ENCODE measurements around the gene CITED1. TPM values are rescaled to one million over a fixed set of nuclear protein-coding genes. Genes with fewer than 3 reads are reported as not detected.

Gene CITED1
- total and polyA plus RNA-seq, 2 donors (not counting 3 experiments of a cell fraction or from before 2014, with no cell fraction given) = not detected

- FAIRE-seq = no peak
- H3K79me2 ChIP-seq (ENCODE audit: control insufficient read depth, insufficient read depth, low read length) = no peaks in the 10 kb centered on the region
- CTCF ChIA-PET = interaction anchor here (1.2 kb wide), 1 partner anchor 51 kb away, joined by 3 read pairs; no protein-coding TSS in a partner anchor
- no peak for DNase-seq (ENCODE audit: low read depth, low spot score)
- peaks cover 10 to 11% of the 10 kb centered on the region in 2 experiments for H3K27me3 ChIP-seq (ENCODE audit: control insufficient read depth in 2 of 2, insufficient read depth in 2 of 2, low read length in 2 of 2)
- dilution Hi-C loops (cut with MboI; ENCODE audit: extremely low pct_ligation_motif_present, low sequenced_read_pairs) (no loop called here), intact Hi-C loops (cut with micrococcal nuclease) (no loop called here)
- no peaks in the 10 kb centered on the region for H3K36me3 ChIP-seq (ENCODE audit: control insufficient read depth in 2 of 2, extremely low read depth in 1 of 2, insufficient read depth in 2 of 2, low read length in 2 of 2)
- no peak overlapping the region for H3K9ac ChIP-seq (replicated peaks; ENCODE audit: extremely low read depth, insufficient read depth, low read length)
- H3K9me3 ChIP-seq (replicated peaks; ENCODE audit: control insufficient read depth, insufficient read depth, low read length) = no peaks in the 10 kb centered on the region
- POLR2A ChIA-PET = no interaction called here
- TF ChIP-seq CTCF (IDR thresholded peaks at IDR 0.05; ENCODE audit: extremely low read depth in 1 of 2, insufficient read depth in 1 of 2, low read depth in 1 of 2, low read length in 2 of 2) (no peak), EZH2 (IDR thresholded peaks at IDR 0.05; ENCODE audit: borderline replicate concordance, low read depth, low read length, severe bottlenecking) (no peak), GATA2 (IDR thresholded peaks at IDR 0.05; ENCODE audit: insufficient read depth, insufficient read length, low read depth, low read length) (no peak), POLR2A (IDR thresholded peaks at IDR 0.05; ENCODE audit: low read depth, low read length) (no peak)
- no peaks in the 10 kb centered on the region for H3K4me1 ChIP-seq (ENCODE audit: control insufficient read depth, extremely low read depth, insufficient read depth, low read length)
- no peaks in the 10 kb centered on the region for H4K20me1 ChIP-seq (replicated peaks; ENCODE audit: control insufficient read depth, extremely low read depth, insufficient read depth, low read length)
- BruUV-seq (replicated peaks) = no TSS peak
- no peaks in the 10 kb centered on the region for H3K9me1 ChIP-seq (replicated peaks; ENCODE audit: control insufficient read depth, extremely low read depth, insufficient read depth, low read length)
- no peak overlapping the region for H3K27ac ChIP-seq (ENCODE audit: insufficient read depth, low read depth, low read length)
- no peak overlapping the region for H3K4me3 ChIP-seq (replicated peaks in 1 of 3; ENCODE audit: insufficient read depth in 1 of 3, low read depth in 1 of 3, low read length in 3 of 3)
- no peak overlapping the region for H2AFZ ChIP-seq (ENCODE audit: low read depth, low read length)
- no peak overlapping the region for H3K4me2 ChIP-seq (ENCODE audit: insufficient read depth, low read length)
Observed at GRCh38 chrX:72294497-72294896, 11.2 kb downstream of the CITED1 start.

GRCh38 chrX:72282302-72282701, 23.4 kb downstream of the CITED1 start:
- Histone ChIP-seq H3K9me1 (replicated peaks; ENCODE audit: control insufficient read depth, extremely low read depth, insufficient read depth, low read length) (no peaks in the 10 kb centered on the region), H3K9ac (replicated peaks; ENCODE audit: extremely low read depth, insufficient read depth, low read length) (no peak overlapping the region), H3K4me3 (replicated peaks in 1 of 3; ENCODE audit: insufficient read depth in 1 of 3, low read depth in 1 of 3, low read length in 3 of 3) (no peak overlapping the region), H3K79me2 (ENCODE audit: control insufficient read depth, insufficient read depth, low read length) (no peaks in the 10 kb centered on the region), H3K27ac (ENCODE audit: insufficient read depth, low read depth, low read length) (no peak overlapping the region), H3K9me3 (replicated peaks; ENCODE audit: control insufficient read depth, insufficient read depth, low read length) (no peaks in the 10 kb centered on the region), H3K4me2 (ENCODE audit: insufficient read depth, low read length) (no peak overlapping the region), H2AFZ (ENCODE audit: low read depth, low read length) (no peak overlapping the region), H3K4me1 (ENCODE audit: control insufficient read depth, extremely low read depth, insufficient read depth, low read length) (no peaks in the 10 kb centered on the region), H3K36me3 (ENCODE audit: control insufficient read depth in 2 of 2, extremely low read depth in 1 of 2, insufficient read depth in 2 of 2, low read length in 2 of 2) (no peaks in the 10 kb centered on the region), H3K27me3 (ENCODE audit: control insufficient read depth in 2 of 2, insufficient read depth in 2 of 2, low read length in 2 of 2) (peaks cover 0 to 2% of the 10 kb centered on the region in 2 experiments), H4K20me1 (replicated peaks; ENCODE audit: control insufficient read depth, extremely low read depth, insufficient read depth, low read length) (no peaks in the 10 kb centered on the region)
- DNase-seq (ENCODE audit: low read depth, low spot score) = no peak
- no peak for FAIRE-seq
- ChIA-PET CTCF (no interaction called here), POLR2A (no interaction called here)
- no TSS peak for BruUV-seq (replicated peaks)
- intact Hi-C loops (cut with micrococcal nuclease) = no loop called here
- no peak for TF ChIP-seq POLR2A (IDR thresholded peaks at IDR 0.05; ENCODE audit: low read depth, low read length)
- no peak for TF ChIP-seq POLR2AphosphoS5 (IDR thresholded peaks at IDR 0.05; ENCODE audit: insufficient read depth, low read depth, low read length)
- TF ChIP-seq JUN (IDR thresholded peaks at IDR 0.05; ENCODE audit: borderline replicate concordance, insufficient read depth, insufficient read length, low read depth) = no peak
- no peak for TF ChIP-seq EZH2 (IDR thresholded peaks at IDR 0.05; ENCODE audit: borderline replicate concordance, low read depth, low read length, severe bottlenecking)
- TF ChIP-seq GATA2 (IDR thresholded peaks at IDR 0.05; ENCODE audit: insufficient read depth, insufficient read length, low read depth, low read length) = no peak
- TF ChIP-seq FOS (IDR thresholded peaks at IDR 0.05; ENCODE audit: borderline replicate concordance, insufficient read depth, low read length) = no peak
- no peak for TF ChIP-seq CTCF (IDR thresholded peaks at IDR 0.05; ENCODE audit: extremely low read depth in 1 of 2, insufficient read depth in 1 of 2, low read depth in 1 of 2, low read length in 2 of 2)
- TF ChIP-seq MAX (IDR thresholded peaks at IDR 0.05; ENCODE audit: insufficient read depth, insufficient read length) = no peak
- dilution Hi-C loops (cut with MboI; ENCODE audit: extremely low pct_ligation_motif_present, low sequenced_read_pairs) = no loop called here
